Tibial nerve (tissue), 4 donors: ENCODE data around the gene TNFRSF6B. TPM values are rescaled to one million over a fixed set of nuclear protein-coding genes. Genes with fewer than 3 reads are reported as not detected.

Experiments used
- DNase-seq, 2 donors: peaks; one replicate each; pipeline ENCODE4 v3.0.0-alpha.2; 2019; ENCODE audit warnings: low spot score in 2 of 2
- H3K27ac ChIP-seq, 4 donors: fragments of 200-600 bp; sonication (generic) in 3 of 4; one replicate each; pipeline ENCODE4 v1.5.1; 2017 to 2019; ENCODE audit warnings: mild to moderate bottlenecking in 1 of 4
- H3K27me3 ChIP-seq, 2 donors: fragments of 200-600 bp; sonication (generic) in 1 of 2; one replicate each; pipeline versions ENCODE4 v1.5.1 to v1.6.0; 2017 to 2019
- H3K36me3 ChIP-seq, 3 donors: fragments of 200-600 bp; sonication (generic); one replicate each; pipeline ENCODE4 v1.5.1; 2018 to 2019
- H3K4me1 ChIP-seq, 4 donors: fragments of 200-600 bp; sonication (generic) in 3 of 4; one replicate each; pipeline ENCODE4 v1.5.1; 2017 to 2019
- H3K4me3 ChIP-seq, 4 donors: fragments of 200-600 bp; sonication (generic) in 3 of 4; one replicate each; pipeline ENCODE4 v1.5.1; 2017 to 2019; ENCODE audit warnings: mild to moderate bottlenecking in 1 of 4, moderate library complexity in 1 of 4
- H3K9me3 ChIP-seq, 4 donors: fragments of 200-600 bp; sonication (generic) in 3 of 4; one replicate each; pipeline ENCODE4 v1.5.1; 2017 to 2019
- CTCF ChIP-seq, 5 experiments: fragments of 200-600 bp in 3 of 5; fragments of 450-650 bp in 2 of 5; sonication (generic) in 3 of 5; IDR thresholded peaks; one replicate each; pipeline ENCODE4 v1.5.1; 2016 to 2019; ENCODE audit warnings: antibody characterized with exemption in 5 of 5, mild to moderate bottlenecking in 3 of 5, moderate library complexity in 2 of 5
- EP300 ChIP-seq, 2 donors: sonication (generic); formaldehyde crosslinking; IDR thresholded peaks; one replicate each; pipeline ENCODE4 v1.6.1; 2017; ENCODE audit warnings: antibody characterized with exemption in 2 of 2, mild to moderate bottlenecking in 1 of 2
- POLR2A ChIP-seq, 2 donors: fragments of 450-650 bp; IDR thresholded peaks; one replicate each; pipeline ENCODE4 v1.6.1; 2017; ENCODE audit warnings: antibody characterized with exemption in 2 of 2, mild to moderate bottlenecking in 2 of 2, moderate library complexity in 2 of 2
- WGBS, 2 donors: methylation state at CpG; one replicate each; pipeline ENCODE4 v1.1.5; 2018; 5-methylcytosine and 5-hydroxymethylcytosine counted together
- total RNA-seq, 4 donors: library from RNA; depleted of rRNA; stranded (reverse); fragments of >200 nt; gene quantifications; one replicate each; pipeline ENCODE4 v1.1.0, GENCODE V29; 2016

Gene TNFRSF6B
- total RNA-seq, 4 donors from 2014 or later, result 8.0 to 61.2 (median 35.9) TPM

GRCh38 chr20:63680857-63681608, 15.4 kb upstream of the TNFRSF6B start:
- TF ChIP-seq CTCF (IDR thresholded peaks at IDR 0.05) (no peak), POLR2A (IDR thresholded peaks at IDR 0.05) (no peak), EP300 (IDR thresholded peaks at IDR 0.05) (no peak)
- no peak overlapping the region for H3K27ac ChIP-seq
- DNase-seq, result no peak
- H3K4me3 ChIP-seq, result no peak overlapping the region
- H3K9me3 ChIP-seq, result no peaks in the 10 kb centered on the region
- H3K27me3 ChIP-seq, result no peaks in the 10 kb centered on the region
- H3K4me1 ChIP-seq, result peaks cover 0 to 33% (median 17%) of the 10 kb centered on the region in 4 donors
- H3K36me3 ChIP-seq, result peaks cover 0 to 67% (median 2%) of the 10 kb centered on the region in 3 donors
- 95% methylated on average over 15 to 16 of the region's 23 CpGs for WGBS, 2 donors

- Histone ChIP-seq H3K4me3 (no peak overlapping the region), H3K4me1 (peaks cover 0 to 40% (median 24%) of the 10 kb centered on the region in 4 donors), H3K27ac (peak overlapping the region in 3 of 4 donors; percentile 59 to 83 (median 79)), H3K9me3 (no peaks in the 10 kb centered on the region), H3K36me3 (peaks cover 0 to 61% (median 2%) of the 10 kb centered on the region in 3 donors), H3K27me3 (no peaks in the 10 kb centered on the region)
- WGBS, 2 donors, result 94 to 97% methylated on average over 6 to 8 of the region's 13 CpGs
- no peak for DNase-seq
- TF ChIP-seq EP300 (IDR thresholded peaks at IDR 0.05) (no peak), POLR2A (IDR thresholded peaks at IDR 0.05) (no peak), CTCF (IDR thresholded peaks at IDR 0.05) (no peak)
Observed at GRCh38 chr20:63681609-63682142, 14.8 kb upstream of the TNFRSF6B start.

DNA sequence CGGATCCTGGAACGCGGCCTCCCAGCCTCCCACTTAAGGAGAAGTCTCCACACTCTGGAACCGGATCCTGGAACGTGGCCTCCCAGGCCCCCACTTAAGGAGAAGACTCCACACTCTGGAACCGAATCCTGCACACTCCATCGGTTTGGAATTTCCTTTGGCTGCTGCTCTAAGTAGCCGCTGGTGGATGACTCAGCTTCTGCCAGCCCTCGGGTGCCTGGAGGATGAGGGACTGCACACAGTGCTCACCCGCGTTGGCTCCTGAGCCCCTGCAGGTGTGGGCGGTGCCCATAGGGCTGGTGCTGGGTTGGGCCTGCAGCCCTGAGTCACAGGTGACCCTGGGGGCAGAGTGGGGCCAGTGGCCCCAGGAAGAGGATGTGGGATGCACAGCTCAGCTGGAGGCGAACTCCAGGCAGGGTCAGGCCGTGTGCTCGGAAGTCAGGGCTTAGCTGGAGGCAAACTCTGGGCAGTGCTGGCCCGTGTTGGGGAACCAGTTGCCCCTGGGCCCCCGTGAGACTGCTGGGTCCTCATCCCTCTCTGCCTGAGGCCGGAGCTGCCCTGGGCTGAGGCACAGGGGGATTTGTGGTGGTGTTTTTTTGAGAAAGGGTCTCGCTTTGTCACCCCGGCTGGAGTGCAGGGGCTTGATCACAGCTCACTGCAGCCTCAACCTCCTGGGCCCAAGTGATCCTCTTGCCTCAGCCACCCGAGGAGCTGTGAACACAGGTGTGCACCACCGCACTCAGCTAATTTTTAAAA, 13.9 kb upstream of the TNFRSF6B start:
- WGBS, 2 donors, result 48 to 52% methylated on average over 16 to 22 of the region's 22 CpGs
- Histone ChIP-seq H3K4me1 (peaks cover 0 to 48% (median 31%) of the 10 kb centered on the region in 4 donors), H3K36me3 (peaks cover 0 to 52% (median 0%) of the 10 kb centered on the region in 3 donors), H3K9me3 (no peaks in the 10 kb centered on the region), H3K27me3 (no peaks in the 10 kb centered on the region), H3K27ac (peak overlapping the region in 3 of 4 donors; percentile 59 to 83 (median 79)), H3K4me3 (no peak overlapping the region)
- peak in 1 of 2 donors; percentile 45 for TF ChIP-seq EP300 (IDR thresholded peaks at IDR 0.05)
- TF ChIP-seq POLR2A (IDR thresholded peaks at IDR 0.05), result no peak
- peak in 1 of 2 donors; percentile 46 for DNase-seq

DNA sequence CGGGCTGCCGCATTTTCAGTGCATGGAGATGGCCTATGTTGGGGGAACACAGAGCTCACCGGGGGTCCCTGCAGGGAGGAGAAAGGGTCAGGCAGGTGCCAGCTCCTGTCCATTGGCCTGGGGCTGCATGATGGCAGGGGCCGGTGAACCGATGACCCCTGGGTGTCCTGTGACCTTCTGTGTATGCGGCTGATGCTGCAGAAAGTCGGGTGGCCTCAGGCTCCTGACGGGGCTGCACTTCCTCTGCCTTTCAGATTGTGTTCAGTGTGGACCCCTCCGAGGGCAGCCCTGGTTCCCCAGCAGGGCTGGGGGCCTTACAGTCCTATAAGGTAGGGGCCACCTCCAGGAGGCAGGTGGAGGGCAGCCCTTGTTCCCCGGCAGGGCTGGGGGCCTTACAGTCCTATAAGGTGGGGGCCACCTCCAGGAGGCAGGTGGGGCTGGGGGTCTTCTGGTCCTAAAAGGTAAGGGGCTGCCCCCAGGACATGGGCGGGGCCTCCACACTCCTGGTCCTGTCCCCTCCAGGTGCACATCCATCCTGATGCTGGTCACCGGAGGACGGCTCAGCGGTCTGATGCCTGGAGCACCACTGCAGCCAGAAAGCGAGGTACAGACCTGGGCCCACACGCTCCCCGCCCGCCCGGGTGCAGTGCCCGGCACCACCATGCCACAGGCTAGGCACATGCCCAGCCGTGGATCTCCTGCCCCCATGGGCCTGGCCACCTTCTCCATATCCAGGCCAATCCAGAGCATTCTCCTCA, 11.0 kb upstream of the TNFRSF6B start:
- no peak for TF ChIP-seq CTCF (IDR thresholded peaks at IDR 0.05)
- no peak for TF ChIP-seq POLR2A (IDR thresholded peaks at IDR 0.05)
- no peak for TF ChIP-seq EP300 (IDR thresholded peaks at IDR 0.05)
- no peaks in the 10 kb centered on the region for H3K27me3 ChIP-seq
- H3K4me3 ChIP-seq, result no peak overlapping the region
- 92 to 93% methylated on average over 10 to 15 of the region's 21 CpGs for WGBS, 2 donors
- DNase-seq, result no peak
- no peaks in the 10 kb centered on the region for H3K9me3 ChIP-seq
- H3K27ac ChIP-seq, result peak overlapping the region; percentile 78 to 97 (median 90)
- H3K36me3 ChIP-seq, result peaks cover 0 to 32% (median 0%) of the 10 kb centered on the region in 3 donors
- H3K4me1 ChIP-seq, result peaks cover 0 to 67% (median 45%) of the 10 kb centered on the region in 4 donors

DNA sequence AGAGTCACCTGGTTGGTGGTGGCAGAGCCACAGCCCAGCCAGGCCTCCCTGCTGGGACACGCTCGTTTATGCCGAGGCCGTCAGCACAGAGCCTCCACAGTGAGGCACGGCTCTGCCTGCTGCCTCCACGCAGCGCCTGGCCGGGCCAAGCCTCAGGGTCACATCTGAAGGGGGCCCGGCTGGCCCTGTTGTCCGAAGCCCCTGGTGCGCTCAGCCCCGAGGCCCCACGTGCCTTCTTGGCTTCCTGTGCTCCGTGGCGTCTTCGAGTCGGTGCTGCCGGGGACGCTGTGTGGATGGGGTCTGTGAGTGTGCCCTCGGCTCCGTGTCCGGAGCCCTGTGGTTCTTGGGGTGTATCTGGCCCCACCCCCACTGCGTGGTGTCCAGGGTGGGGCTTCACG, 10.4 kb upstream of the TNFRSF6B start:
- Histone ChIP-seq H3K36me3 (peaks cover 0 to 32% (median 0%) of the 10 kb centered on the region in 3 donors), H3K4me1 (peaks cover 0 to 74% (median 45%) of the 10 kb centered on the region in 4 donors), H3K27me3 (no peaks in the 10 kb centered on the region), H3K4me3 (peak overlapping the region in 2 of 4 donors; percentile 6 to 29), H3K9me3 (no peaks in the 10 kb centered on the region), H3K27ac (peak overlapping the region; percentile 78 to 97 (median 90))
- DNase-seq, result no peak
- no peak for TF ChIP-seq POLR2A (IDR thresholded peaks at IDR 0.05)
- TF ChIP-seq EP300 (IDR thresholded peaks at IDR 0.05), result no peak
- TF ChIP-seq CTCF (IDR thresholded peaks at IDR 0.05), result no peak
- WGBS, 2 donors, result 50 to 82% methylated on average over 5 to 9 of the region's 24 CpGs
